ENCODE results near the gene DBN1.
A peak's percentile ranks its signal among the peaks of the same experiment; 100 is the strongest.

DBN1 gene

DNA sequence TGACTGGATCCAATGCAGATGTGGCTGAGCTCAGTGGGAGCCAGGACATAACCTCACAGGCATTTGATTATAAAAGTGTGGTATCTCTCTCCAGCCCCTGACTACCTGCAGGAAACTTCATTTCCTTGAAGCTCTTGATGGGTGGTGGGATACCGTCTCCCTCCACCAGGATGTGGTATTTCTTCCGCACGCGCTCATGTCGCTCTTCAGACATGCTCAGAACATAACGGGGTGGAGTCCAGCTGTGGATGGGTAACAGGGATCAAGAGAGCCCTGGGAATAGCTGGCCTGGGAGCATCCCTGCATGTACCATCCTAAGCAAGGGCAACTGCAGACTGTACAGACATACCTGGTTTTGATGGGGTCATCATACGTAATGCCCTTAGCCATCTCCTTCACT is 42.1 kb upstream of the DBN1 start:
- Histone ChIP-seq H3K27me3 (no peaks in the 10 kb centered on the region), H3K9me3 (no peaks in the 10 kb centered on the region), H3K4me1 (no peaks in the 10 kb centered on the region; the same call in 1 of the 2 replicates), H3K4me3 (ENCODE audit: low read depth, low read length) (peak overlapping the region; percentile 93), H3K36me3 (peaks cover 63% of the 10 kb centered on the region)
- TF ChIP-seq, protein P1, sequence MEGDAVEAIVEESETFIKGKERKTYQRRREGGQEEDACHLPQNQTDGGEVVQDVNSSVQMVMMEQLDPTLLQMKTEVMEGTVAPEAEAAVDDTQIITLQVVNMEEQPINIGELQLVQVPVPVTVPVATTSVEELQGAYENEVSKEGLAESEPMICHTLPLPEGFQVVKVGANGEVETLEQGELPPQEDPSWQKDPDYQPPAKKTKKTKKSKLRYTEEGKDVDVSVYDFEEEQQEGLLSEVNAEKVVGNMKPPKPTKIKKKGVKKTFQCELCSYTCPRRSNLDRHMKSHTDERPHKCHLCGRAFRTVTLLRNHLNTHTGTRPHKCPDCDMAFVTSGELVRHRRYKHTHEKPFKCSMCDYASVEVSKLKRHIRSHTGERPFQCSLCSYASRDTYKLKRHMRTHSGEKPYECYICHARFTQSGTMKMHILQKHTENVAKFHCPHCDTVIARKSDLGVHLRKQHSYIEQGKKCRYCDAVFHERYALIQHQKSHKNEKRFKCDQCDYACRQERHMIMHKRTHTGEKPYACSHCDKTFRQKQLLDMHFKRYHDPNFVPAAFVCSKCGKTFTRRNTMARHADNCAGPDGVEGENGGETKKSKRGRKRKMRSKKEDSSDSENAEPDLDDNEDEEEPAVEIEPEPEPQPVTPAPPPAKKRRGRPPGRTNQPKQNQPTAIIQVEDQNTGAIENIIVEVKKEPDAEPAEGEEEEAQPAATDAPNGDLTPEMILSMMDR (IDR thresholded peaks at IDR 0.05; ENCODE audit: low read depth, low read length): no peak
- DNase-seq: no peak

DNA sequence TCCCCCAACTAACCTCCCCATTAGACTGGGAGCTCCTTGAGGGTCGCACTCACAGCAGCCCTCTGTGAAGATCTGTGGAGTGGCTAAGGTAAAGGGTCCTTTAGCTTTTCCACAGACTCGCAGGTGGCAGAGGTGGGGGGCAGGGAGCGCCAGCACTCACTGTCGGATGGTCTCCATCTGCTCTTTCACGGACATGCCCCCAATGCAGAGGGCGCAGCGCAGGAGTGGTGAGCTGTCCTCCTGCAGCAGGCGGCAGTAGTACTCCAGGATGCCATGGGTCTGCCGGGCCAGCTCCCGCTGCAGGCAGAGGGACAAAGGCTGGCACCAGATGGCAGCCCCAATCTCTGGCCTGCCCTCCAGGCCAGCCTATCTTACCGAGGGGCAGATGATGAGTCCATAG is 41.1 kb upstream of the DBN1 start:
- TF ChIP-seq, protein P1 (IDR thresholded peaks at IDR 0.05; ENCODE audit: low read depth, low read length): no peak
- H3K27me3 ChIP-seq: no peaks in the 10 kb centered on the region
- DNase-seq: no peak
- no peaks in the 10 kb centered on the region for H3K9me3 ChIP-seq
- H3K4me1 ChIP-seq: peaks cover 5% of the 10 kb centered on the region
- H3K4me3 ChIP-seq (ENCODE audit: low read depth, low read length): no peak overlapping the region
- peaks cover 61% of the 10 kb centered on the region for H3K36me3 ChIP-seq

DNA sequence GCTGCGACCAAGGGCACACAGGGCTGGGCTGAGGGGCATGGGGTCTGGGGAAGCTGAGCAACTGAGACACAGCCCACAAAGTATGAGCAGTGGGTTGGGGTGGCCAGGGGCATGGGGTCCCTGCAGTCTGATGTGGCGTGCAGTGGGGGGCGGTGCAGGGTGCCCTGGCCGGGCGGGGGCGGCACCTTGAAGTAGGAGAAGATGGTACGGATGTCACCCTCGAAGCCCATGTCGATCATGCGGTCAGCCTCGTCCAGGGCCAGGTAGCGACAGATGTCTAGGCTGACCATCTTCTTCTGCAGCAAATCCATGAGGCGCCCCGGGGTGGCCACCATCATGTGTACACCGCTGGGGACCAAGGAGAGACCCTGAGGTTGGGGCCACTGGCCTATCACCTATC is 40.1 kb upstream of the DBN1 start:
- Histone ChIP-seq H3K4me3 (ENCODE audit: low read depth, low read length) (no peak overlapping the region), H3K36me3 (peaks cover 61% of the 10 kb centered on the region), H3K9me3 (no peaks in the 10 kb centered on the region), H3K27me3 (no peaks in the 10 kb centered on the region), H3K4me1 (peaks cover 5% of the 10 kb centered on the region)
- DNase-seq: no peak
- TF ChIP-seq, protein P1 (IDR thresholded peaks at IDR 0.05; ENCODE audit: low read depth, low read length): no peak

DNA sequence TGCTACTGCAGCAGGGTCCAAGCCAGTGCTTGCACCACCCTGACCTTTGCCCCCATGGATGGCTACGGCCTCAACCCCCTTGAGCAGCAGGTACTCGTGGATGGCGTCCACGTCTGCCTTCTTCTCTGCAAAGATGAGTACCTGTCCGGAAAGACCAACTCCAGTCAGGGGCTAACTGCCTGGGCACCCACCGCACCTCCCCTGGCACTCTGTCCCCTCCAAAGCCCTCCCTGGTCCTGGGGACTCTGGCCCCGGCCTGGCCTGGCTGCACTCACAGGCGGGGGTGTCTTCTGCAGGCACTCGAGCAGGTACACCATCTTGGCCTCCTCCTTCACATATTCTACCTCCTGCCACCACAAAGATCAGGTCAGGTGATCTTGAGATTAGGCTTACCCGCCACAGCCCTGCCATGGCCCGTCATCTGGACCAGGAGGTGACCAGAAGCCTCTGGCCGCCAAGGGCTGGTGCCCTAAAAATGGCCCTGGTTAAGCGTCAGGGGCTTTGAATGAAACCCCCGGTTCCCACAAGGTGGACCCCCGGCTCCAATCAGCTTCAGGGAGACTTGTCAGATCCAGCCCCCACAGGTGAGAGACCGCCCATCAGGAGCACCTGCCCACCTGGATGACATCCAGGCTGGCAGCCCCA is 39.4 kb upstream of the DBN1 start:
- TF ChIP-seq, protein P1 (IDR thresholded peaks at IDR 0.05; ENCODE audit: low read depth, low read length): no peak
- Histone ChIP-seq H3K4me1 (peaks cover 5% of the 10 kb centered on the region), H3K4me3 (ENCODE audit: low read depth, low read length) (no peak overlapping the region), H3K9me3 (no peaks in the 10 kb centered on the region), H3K36me3 (peaks cover 61% of the 10 kb centered on the region), H3K27me3 (no peaks in the 10 kb centered on the region)
- no peak for DNase-seq

DNA sequence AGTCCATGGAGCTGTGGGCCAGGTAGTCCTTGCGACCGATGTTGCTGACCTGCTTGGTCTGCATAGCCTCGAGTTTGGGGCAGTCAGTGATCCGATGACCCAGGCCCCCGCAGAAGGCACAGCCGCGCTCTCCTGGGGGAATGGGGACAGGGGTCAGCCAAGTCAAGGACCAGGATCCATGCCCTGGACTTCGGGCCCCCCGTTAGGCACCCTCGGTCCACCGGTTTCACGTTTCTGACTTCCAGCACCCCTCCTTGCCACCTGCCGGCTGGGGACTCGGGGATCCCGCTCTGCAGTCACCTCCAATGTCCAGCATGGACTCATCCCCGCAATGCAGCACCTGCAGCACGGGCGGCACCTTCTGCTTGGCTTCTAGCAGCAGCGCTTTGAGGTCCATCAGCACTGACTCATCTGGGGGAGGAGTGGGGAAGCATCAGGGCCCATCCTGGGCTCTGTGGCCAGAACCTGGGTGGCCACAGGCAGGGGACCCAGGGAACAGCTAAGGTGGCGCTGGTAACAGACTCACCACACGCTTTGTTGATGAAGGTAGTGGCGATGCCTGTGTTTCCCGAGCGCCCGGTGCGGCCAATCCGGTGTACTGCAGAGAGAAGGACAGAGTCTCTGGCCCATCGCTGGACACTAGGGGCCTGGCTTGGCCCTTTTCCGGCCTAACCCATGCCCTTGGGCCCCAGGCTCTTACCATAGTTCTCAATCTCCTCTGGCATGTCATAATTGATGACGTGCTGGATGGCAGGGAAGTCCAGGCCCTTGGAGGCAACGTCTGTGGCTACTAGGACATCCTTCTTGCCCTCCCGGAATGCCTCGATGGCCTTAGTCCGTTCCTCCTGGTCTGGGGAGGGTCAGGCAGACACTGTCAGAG is 38.6 kb upstream of the DBN1 start:
- TF ChIP-seq, protein P1 (IDR thresholded peaks at IDR 0.05; ENCODE audit: low read depth, low read length): no peak
- Histone ChIP-seq H3K9me3 (no peaks in the 10 kb centered on the region), H3K4me1 (peaks cover 5% of the 10 kb centered on the region), H3K27me3 (no peaks in the 10 kb centered on the region), H3K4me3 (ENCODE audit: low read depth, low read length) (no peak overlapping the region), H3K36me3 (peaks cover 61% of the 10 kb centered on the region)
- no peak for DNase-seq

DNA sequence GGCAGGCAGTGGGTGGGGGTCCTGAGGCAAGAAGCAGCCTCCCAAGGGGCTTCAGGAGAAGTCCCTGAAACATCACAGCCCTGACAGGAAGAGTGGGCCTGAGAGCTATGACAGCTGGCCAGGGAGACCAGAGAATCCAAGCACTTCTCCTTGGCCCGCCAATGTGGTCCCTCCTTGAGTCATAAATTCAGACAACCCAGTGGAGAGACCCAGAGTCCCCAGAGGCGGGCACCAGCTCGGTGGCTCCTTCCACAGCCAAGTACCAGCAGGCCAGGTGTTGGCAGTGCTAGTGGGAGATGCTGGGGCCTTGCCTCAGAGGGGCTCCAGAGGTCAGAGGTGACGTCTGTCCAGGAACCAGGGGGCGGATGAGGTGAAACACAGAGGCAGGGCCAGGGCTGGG is 37.7 kb upstream of the DBN1 start:
- Histone ChIP-seq H3K4me3 (ENCODE audit: low read depth, low read length) (no peak overlapping the region), H3K36me3 (peaks cover 61% of the 10 kb centered on the region), H3K27me3 (no peaks in the 10 kb centered on the region), H3K9me3 (no peaks in the 10 kb centered on the region), H3K4me1 (peaks cover 5% of the 10 kb centered on the region)
- TF ChIP-seq, protein P1 (IDR thresholded peaks at IDR 0.05; ENCODE audit: low read depth, low read length): no peak
- DNase-seq: no peak

All from BE2C (cell line).